ENCODE data around the gene CCL4L2. TPM values are rescaled to one million over a fixed set of nuclear protein-coding genes. Genes with fewer than 3 reads are reported as not detected.
"Not testable (repeated sequence)": the region's sequence is repeated elsewhere in the genome, so short reads cannot be mapped to it uniquely, and the experiment has no call there.

CCL4L2 gene
- total RNA-seq, result not detected
- long read RNA-seq, donor 1, result 0 reads
- long read RNA-seq, donor 2, result 0 reads

DNA sequence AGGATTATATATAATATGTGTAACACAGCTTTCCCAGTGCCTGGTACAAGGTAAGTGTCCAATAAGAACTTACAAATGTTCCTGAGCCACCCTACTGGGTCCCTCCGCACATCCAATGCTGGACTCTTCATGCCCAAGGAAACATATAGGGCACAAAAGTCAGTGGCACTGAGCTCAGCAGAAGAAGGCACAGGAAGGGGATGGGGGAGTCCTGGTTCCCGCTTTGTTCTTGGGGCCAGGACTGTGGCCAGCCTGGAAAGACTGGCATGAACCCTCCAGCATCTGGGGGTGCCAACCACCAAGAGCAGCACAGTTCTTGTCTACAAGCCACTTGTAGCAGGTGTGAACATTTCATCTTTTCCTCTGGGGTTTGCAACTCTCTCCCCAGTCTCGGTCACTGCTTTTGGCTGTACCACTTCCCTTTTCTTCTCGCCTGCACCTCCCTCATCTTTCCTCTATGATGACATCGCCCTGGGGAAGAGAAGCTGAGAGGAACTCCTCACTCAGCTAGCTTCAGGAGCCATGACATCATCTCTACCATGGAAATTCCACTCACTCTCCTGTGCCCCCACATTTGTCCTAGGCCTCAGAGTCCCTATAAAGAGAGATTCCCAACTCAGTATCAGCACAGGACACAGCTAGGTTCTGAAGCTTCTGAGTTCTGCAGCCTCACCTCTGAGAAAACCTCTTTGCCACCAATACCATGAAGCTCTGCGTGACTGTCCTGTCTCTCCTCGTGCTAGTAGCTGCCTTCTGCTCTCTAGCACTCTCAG is at the start of gene CCL4L2:
TSS of gene CCL4L2 (plus strand) at position 625 of the 773 bp plus-strand sequence.
- DNase-seq (ENCODE audit: low spot score); intact Hi-C loops (cut with DNase I): not testable (repeated sequence)

DNA sequence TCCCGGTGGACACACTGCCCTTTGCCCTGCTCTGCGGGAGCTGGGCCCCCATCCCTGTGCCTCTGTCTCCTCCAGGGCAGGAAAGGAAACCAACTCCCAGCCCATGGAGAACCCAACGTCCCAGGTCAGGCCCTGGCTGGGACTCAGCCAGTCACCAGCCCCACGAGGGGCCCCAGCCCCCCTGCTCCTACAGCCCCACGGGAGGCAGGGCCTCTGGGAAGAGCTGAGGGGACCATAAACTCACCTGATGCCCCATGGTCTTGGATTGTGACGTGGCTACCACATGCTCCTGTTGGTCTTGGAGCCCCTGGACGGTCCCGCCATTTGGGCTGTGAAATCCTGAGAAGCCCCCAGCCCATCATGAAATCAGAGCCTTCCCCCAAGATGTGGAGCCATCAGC is 42.0 kb upstream of the CCL4L2 start:
- intact Hi-C loops (cut with DNase I); DNase-seq (ENCODE audit: low spot score): not testable (repeated sequence)

DNA sequence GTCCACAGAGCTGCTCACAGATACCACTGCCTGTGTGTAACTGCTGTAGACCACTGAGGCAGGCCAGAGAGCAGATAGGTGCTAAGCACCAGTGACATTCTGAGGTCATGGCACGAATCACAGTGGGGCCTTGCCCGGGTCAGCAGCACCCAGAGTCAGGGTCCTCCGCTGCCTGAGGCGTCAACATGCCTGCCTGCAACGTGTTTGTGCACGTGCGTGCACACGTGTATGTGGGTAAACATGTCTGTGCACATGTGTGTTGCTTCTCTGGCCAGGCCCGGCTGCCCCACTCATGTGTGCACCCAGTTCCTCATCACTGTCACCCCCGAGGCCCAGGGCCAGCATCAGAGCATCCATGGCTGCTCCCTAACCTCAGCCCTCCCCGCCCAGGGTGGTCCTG is 34.3 kb upstream of the CCL4L2 start, which contains the start of gene TBC1D3B:
TSS of gene TBC1D3B (minus strand) at position 101 of the 400 bp plus-strand sequence. CDS start 1,586 bp downstream, outside the sequence.
- DNase-seq (ENCODE audit: low spot score); intact Hi-C loops (cut with DNase I): not testable (repeated sequence)

DNA sequence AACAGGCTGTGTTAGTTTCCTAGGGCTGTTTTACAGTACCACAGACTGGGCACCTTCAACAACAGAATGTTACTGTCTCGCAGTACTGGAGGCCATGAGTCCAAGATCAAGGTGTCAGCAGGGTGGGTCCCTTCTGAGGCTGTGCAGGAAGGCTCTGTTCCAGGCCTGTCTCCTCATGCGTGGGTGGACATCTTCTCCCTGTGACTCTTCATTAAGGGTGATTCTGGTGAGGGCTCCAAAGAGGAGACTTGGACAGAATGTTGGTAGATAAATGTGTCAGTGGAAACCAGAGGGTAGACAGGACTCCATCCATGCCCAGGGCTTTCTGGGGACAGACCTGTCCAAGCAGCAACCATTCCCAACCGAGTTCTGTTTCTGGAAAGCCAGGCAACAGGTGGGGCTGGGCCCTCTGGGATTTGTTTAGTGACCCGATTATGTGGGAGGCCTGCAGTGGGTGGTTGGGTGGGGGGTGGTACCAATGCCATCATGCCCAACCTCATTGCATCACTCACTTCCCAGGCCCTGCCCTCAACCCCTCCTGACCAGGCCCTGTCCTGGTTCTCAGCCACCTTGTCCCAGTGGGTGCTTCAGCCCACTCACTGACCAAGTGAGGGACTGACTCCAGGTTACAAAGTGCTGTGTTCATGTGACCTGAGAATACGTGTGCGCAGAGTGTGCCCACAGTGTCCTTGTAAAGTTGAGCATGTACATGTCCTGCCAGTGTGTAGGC is 29.3 kb upstream of the CCL4L2 start:
- DNase-seq (ENCODE audit: low spot score); intact Hi-C loops (cut with DNase I): not testable (repeated sequence)

DNA sequence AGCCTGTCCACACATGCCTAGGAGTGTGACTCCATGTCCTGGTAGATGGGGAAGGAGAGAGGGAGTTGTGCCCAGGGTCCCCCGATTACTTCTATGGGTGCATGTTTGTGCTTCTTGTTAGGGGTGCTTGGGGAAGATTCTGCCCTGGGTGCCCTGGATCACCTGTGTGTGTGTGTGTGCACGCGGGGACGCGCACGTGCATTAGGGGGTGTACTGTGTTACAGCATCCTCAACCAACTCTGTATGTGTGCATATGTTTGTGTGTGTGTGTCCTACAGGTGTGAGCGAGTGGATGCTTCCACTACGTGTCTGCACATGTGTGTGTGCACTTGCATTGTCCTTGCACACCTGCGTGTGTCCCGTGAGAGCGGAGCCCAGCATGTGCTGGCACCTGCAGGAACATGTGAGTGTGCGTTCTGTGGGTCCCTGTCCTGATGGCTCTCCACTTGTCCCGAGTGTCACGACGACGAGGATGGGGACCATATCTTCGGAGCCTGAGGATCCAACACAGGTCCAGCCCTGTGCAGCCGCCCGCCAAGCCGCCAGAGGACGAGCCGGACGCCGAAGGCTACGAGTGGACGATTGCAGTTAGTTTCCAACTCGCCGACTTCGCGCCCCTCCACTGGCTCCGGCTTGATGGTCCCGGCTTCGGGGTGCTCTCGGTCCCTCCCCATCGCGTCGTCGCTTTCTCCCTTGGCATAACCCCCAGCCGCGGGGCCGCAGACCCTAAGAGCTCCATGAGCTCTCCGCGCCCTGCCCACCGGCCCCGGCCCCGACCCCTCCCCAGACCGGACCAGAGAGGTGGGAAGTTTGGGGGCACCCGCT is 28.5 kb upstream of the CCL4L2 start:
- intact Hi-C loops (cut with DNase I), result no loop called here
- DNase-seq (ENCODE audit: low spot score), result peak; percentile 79

DNA sequence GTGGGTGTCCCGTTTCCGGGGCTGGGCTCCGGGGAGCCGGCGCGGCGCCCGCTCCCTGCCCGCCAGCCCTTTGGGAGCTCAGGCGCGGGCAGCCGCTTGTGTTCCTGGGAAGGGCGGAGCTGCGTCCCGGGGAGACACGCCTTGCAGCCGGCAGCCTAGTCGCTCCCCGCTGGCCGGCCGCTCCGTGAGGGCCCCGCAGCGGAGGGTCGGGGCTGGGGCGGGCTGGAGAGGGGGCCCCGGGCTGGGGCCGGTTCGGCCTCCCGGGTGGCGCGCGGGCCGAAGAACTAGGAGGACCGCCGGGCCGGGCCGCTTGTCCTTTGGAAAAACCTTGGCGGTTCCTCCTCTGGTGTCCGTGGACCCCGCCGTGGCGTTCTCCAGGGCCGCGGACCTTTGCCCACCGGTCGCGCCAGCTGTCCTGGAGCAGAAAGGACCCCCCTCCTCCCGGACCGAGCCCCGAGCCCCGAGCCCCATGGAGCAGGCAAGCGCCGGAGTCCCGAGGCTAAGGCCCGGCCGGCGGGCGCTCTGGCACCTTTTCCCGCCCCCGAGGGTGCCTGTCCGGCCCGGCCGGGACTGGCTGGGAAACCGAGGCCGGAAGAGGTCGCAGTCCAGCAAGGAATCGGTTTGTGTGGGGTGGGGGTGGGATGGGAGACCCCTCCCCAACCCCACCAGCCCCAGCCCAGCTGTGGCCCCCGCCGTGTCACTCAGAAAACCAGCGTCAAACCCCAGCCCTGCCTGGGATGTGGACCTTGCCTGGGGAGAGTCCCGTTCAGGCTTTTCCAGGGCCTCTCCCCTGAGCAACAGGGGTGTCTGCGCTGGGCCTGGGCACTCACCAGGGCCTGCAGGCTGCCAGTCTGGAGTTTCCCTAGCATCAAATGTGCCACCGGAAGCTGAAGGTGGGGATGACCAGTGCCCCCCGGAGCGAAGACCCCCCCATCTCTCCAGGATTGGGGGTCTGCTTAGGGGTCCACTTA is 27.6 kb upstream of the CCL4L2 start:
- intact Hi-C loops (cut with DNase I), result no loop called here
- peak; percentile 89 for DNase-seq (ENCODE audit: low spot score)

DNA sequence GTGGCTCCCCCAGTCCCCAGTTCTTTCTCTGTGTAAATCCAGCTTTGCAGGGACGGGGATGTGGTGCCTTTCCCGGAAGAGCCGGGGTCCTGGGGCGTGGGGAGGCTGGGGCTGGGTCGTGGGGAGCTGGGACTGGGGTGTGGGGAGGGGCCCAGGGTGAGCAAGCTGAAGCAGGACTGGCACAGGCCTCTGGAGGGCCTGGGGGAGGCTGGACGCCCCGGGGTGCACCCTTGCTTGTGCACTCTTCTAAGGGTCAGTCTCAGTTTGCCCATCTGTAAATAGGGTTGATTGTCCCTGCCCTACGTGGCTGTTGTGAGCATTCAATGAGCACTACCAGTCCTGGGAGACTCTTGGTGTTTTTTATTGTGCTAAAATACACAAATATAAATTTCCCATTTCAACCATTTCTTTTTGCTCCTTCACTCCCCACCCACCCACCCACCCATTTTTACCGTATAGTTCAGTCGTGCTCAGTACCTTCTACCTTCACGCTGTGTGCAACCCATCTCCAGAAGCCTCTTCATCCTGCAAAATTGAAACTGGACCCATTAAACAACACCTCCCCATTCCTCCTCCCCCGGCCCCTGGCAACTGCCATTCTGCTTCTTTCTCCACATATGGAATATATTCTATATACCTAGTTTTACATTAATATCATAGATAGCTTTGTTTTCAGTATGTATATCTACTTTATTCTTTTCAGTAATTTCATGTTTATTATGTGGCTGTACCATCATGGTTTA is 26.7 kb upstream of the CCL4L2 start:
- peak; percentile 66 for DNase-seq (ENCODE audit: low spot score)
- intact Hi-C loops (cut with DNase I), result no loop called here

DNA sequence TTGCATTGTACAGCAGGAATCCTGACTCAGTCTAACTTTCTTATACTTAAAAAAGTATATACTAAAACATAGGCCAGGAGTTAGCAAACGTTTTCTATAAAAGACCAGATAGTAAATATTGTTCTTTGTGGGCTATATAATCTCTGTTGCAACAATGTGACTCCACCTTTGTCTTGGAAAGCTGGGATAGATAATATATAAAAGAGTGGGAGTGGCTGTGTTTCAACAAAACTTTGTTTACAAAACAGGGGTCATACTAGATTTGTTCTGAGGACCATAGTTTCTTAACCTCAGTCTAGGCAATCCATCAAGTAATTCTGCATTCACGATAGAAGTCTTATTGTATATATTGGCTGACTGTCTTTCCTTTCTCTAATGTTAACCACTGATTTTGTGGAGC is 25.4 kb upstream of the CCL4L2 start:
- intact Hi-C loops (cut with DNase I), result no loop called here
- DNase-seq (ENCODE audit: low spot score), result no peak

DNA sequence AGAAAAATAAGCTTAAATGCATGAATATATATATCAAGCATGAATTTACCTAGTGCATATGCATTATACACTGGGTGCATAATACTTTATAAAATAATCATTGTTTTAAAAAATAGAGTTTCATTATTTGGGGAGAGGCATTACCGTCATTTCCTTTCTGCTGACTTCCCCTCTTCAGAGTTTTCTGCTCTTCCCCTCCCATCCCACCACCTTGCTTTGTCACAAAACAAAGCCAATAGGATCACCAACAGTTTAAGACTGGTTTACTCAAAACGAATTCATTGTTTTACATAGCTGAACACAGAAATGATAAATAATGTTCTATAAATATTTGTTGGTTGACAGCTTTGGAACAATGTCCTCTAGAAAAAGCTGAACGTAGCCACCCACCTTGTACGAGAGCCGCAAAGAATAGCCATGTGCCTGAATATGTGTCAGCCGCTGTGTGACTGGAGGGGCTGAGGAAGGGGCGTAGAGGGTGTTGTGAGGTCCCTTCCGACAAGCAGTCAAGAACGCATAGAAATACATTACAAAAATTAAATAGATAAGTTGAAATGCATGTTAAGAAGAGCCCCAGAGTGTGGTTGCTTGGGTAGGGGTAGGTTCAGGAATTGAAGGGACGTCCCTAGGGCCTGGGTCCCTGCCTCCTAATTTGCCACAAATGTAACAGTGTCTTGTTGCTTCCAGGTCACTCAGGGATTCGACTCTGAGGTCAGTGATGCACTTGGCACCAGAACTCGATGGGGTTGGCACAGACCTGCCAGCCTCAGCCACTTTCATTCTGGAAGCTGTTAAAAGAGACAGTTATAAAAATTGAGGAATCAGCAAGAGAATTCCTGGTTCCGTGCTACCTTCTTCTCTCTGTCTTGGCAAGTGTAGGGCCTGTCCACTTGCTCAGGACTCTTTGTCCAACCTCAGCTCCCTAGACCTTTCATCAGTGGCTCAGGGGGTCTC is 23.8 kb upstream of the CCL4L2 start:
- DNase-seq (ENCODE audit: low spot score); intact Hi-C loops (cut with DNase I): not testable (repeated sequence)

DNA sequence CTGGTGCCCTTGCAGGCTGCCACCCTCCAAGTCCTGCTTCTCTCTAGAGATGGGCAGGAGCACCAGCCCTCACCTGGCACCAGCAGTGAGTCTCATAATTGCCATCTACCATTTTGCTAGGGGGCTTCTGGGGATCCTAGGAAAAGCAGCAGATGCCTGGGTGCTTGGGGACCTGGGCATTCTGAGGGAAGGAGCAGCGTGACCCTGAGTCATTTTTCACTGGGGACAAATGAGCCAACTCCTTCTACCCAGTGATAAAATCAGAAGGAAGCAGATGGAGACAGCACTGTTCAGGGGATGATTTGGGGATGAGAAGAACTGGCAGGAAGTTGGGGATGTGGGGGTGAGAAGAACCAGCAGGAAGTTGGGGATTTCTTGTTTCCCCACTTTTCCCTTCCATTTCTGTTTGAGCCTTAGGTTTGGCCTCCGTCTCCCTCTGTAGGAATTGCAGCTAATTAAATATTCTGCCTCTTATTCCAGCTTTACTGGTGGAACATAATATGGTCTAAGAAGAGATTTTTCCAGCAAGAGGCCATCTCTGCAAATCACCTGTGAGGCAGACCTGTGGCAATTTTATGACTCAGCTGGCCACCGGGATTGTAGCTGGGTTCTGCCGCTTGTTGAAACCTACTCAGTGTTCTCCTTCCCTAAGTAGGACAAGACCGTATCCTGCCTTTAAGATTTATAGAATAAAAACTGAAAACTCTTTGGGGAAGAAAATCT is 22.8 kb upstream of the CCL4L2 start:
- DNase-seq (ENCODE audit: low spot score), result peak; percentile 26
- intact Hi-C loops (cut with DNase I), result not testable (repeated sequence)

DNA sequence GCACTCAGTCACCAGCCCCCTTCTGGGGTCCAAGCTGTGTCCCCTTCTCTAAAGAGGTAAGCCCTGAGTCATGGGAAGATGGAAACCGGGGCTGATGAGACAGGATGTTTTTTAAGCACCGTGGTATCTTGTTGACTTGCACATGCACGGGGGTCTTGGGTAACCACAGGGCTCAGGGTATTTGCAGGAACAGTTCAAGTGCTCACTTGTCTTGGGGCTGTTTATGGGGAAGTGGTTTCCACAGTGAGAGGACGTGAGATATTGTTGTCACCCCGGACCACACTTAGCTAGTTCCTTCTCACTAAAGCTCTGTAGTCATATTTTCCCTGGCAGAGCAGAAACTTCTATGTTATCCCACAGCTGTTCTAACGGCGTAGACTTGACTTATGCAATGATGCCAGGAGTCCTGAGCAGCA is 22.0 kb upstream of the CCL4L2 start:
- peak; percentile 70 for DNase-seq (ENCODE audit: low spot score)
- intact Hi-C loops (cut with DNase I), result no loop called here

DNA sequence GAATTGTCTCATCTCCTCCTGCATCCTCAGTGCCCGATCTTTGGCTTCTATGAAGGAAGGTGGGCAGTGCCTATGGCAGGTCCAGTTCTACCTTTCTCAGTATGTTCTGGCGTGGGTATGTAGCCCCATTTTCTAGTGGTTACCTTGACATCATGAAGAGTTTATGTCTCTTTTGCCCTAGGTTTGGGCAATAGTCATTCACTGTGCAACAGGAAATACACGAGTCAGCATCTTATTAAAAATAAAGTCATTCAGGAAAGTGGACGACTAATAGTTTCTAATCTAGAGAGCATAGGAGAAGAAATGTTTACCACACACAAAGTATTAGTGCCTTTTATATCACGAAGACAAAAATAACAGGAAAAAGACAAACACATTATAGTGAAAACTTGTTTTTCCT is 20.9 kb upstream of the CCL4L2 start:
- intact Hi-C loops (cut with DNase I); DNase-seq (ENCODE audit: low spot score): not testable (repeated sequence)

DNA sequence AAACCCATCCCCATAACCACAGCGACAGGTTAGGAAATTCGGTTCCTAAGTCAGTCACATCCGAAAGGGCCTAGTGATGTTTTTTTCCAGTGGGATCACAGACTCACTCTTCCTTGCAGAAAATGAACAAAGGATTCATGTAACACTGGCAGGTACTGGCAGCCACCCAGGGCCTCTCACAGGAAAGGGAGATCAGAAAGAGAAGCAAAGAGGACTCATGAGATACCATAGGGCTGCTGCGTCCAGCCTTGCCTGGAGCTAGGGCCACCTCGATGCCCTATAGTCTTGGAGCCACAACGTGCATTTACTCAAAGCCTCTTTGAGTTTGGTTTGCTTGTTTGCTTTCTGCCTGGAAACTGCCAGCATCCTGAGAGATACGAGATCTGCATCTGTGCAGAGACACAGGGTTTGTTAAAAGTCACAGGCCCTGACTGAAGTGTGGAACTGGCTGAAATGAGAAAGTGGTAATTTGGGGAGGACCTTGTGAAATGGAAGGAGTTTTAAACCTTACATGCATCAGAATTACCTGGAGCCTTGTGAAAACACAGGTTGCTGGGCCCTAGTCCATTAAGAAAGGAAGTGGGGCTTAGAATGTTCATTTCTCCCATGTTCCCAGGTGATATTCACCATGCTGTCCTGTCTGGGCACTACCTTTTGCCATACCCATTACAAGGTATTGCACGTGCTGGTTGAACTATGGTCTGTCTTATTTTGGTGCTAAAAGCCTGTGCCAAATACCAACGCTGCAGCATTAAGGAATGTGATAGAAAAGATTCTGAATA is 20.1 kb upstream of the CCL4L2 start:
- intact Hi-C loops (cut with DNase I), result not testable (repeated sequence)
- DNase-seq (ENCODE audit: low spot score), result peak; percentile 56

DNA sequence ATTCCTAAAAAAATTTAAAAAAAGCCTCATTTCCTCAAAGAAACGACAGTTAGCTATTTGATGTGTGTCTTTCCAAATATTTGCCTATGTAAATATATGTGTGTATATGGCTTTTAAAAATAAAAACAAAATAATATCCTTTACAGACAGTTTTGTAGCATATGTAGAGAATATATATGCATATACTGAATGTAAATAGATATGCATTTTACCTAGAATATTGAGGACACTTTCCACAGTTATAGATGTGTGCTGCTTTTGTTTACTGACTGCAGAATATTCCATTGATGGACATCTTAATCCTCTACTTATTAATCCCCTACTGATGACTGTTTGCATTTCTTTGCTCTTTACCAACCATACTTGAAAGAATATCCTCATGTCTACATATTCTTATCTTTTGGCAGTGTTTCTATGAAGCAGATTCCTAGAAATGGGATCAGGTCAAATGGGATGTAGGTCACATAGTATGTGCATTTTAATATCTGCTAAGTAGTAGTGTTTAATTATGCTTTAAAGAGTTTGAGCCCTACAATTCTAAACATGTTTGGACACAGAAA is 17.6 kb upstream of the CCL4L2 start:
- DNase-seq (ENCODE audit: low spot score), result no peak
- intact Hi-C loops (cut with DNase I), result no loop called here
